Stomach (tissue), 9 donors: Measurements from ENCODE around the gene FHAD1. TPM values are rescaled to one million over a fixed set of nuclear protein-coding genes. Genes with fewer than 3 reads are reported as not detected.

ENCODE experiments used
- DNase-seq, 2 donors: peaks; one replicate each; pipeline versions ENCODE4 v3.0.0 to v3.0.0-alpha.2; 2013 to 2019
- H3K27ac ChIP-seq, 5 donors: fragments of 200-600 bp in 4 of 5; sonication (generic) in 4 of 5; one replicate each; pipeline ENCODE4 v1.5.1; 2013 to 2019; ENCODE audit warnings: mild to moderate bottlenecking in 1 of 5, moderate library complexity in 1 of 5
- H3K27me3 ChIP-seq, 3 donors: fragments of 200-600 bp; sonication (generic); one replicate each; pipeline ENCODE4 v1.5.1; 2017 to 2019; ENCODE audit warnings: mixed run types in 1 of 3
- H3K36me3 ChIP-seq, 4 donors: fragments of 200-600 bp; sonication (generic); 1 replicate in 3 of 4; 2 replicates in 1 of 4; pipeline ENCODE4 v1.5.1; 2016 to 2019
- H3K4me1 ChIP-seq, 4 donors: fragments of 200-600 bp; sonication (generic); one replicate each; pipeline ENCODE4 v1.5.1; 2016 to 2019
- H3K4me3 ChIP-seq, 4 donors: fragments of 200-600 bp; sonication (generic) in 3 of 4; one replicate each; pipeline ENCODE4 v1.5.1; 2016 to 2019; ENCODE audit warnings: mild to moderate bottlenecking in 1 of 4
- H3K9me3 ChIP-seq, 4 donors: fragments of 200-600 bp; sonication (generic); one replicate each; pipeline ENCODE4 v1.5.1; 2016 to 2019
- EP300 ChIP-seq: sonication (generic); formaldehyde crosslinking; IDR thresholded peaks from one replicate; pipeline ENCODE4 v1.6.1; 2017; ENCODE audit warnings: antibody characterized with exemption
- POLR2A ChIP-seq, 4 donors: fragments of 450-650 bp; IDR thresholded peaks; one replicate each; pipeline ENCODE4 v1.6.1; 2016; ENCODE audit warnings: antibody characterized with exemption in 4 of 4, control low read depth in 2 of 4, mild to moderate bottlenecking in 1 of 4, moderate library complexity in 1 of 4
- POLR2AphosphoS5 ChIP-seq, 3 donors: sonication (generic); formaldehyde crosslinking; IDR thresholded peaks; one replicate each; pipeline ENCODE4 v1.6.1; 2016; ENCODE audit warnings: antibody characterized with exemption in 3 of 3
- WGBS, 5 donors: extraction: QIAGEN DNeasy Blood & Tissue Kit in 3 of 5; methylation state at CpG; one replicate each; pipeline versions ENCODE4 v1.1.5 to v1.1.7; 2013 to 2018; 5-methylcytosine and 5-hydroxymethylcytosine counted together
- intact Hi-C: fragments of 100-400 bp; cut with DNase I; formaldehyde crosslinking; loops from one replicate; pipeline ENCODE4 v1.15.1; 2023; ENCODE audit warnings: low total_unique reads
- polyA plus RNA-seq, 3 donors: library from polyadenylated mRNA; stranded (reverse); fragments of 200-250 nt; gene quantifications; one replicate each; pipeline ENCODE4 v1.2.3, GENCODE V29; 2013
- total RNA-seq, 5 donors: library from RNA; depleted of rRNA; stranded (reverse); fragments of >200 nt; gene quantifications; one replicate each; pipeline versions ENCODE4 v1.1.0 to v1.2.3, GENCODE V29; 2014 to 2016
- TF ChIP-seq, protein P1 (sequence below), 7 experiments: fragments of 450-650 bp in 4 of 7; fragments of 200-600 bp in 3 of 7; sonication (generic) in 3 of 7; IDR thresholded peaks; one replicate each; pipeline ENCODE4 v1.5.1; 2016 to 2019; ENCODE audit warnings: antibody characterized with exemption in 7 of 7, control low read depth in 2 of 7, mild to moderate bottlenecking in 1 of 7
- donor health status: healthy with polysubstance abuse.
- donor health status: Bipolar disorder and iron deficiency.
- donor health status: healthy.

Gene FHAD1
- total and polyA plus RNA-seq, 8 donors, result 0.38 to 5.1 (median 1.4) TPM; not detected in 2

DNA sequence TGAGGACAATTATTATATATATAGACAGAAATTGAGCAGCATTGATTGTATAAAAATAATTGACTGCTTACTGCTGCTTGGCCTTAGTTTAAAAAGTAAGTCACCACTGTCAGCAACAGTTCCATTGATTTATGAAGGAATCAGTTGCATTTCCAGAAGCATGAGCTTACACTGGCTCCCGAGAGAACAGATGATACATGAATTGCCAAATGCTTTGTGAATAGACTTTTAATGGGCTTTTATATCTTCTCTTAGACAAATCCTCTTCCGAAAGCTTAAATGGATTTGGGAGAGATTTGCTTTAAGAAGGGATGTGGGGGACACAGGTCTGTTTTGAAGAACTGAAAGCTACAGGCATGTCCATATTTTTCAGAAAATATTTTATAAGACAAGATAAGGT, 7.5 kb downstream of the FHAD1 start:
- TF ChIP-seq POLR2AphosphoS5 (IDR thresholded peaks at IDR 0.05) (no peak), EP300 (no peak), POLR2A (IDR thresholded peaks at IDR 0.05) (no peak)
- TF ChIP-seq, protein P1, sequence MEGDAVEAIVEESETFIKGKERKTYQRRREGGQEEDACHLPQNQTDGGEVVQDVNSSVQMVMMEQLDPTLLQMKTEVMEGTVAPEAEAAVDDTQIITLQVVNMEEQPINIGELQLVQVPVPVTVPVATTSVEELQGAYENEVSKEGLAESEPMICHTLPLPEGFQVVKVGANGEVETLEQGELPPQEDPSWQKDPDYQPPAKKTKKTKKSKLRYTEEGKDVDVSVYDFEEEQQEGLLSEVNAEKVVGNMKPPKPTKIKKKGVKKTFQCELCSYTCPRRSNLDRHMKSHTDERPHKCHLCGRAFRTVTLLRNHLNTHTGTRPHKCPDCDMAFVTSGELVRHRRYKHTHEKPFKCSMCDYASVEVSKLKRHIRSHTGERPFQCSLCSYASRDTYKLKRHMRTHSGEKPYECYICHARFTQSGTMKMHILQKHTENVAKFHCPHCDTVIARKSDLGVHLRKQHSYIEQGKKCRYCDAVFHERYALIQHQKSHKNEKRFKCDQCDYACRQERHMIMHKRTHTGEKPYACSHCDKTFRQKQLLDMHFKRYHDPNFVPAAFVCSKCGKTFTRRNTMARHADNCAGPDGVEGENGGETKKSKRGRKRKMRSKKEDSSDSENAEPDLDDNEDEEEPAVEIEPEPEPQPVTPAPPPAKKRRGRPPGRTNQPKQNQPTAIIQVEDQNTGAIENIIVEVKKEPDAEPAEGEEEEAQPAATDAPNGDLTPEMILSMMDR (IDR thresholded peaks at IDR 0.05), result no peak
- no peak overlapping the region for H3K27ac ChIP-seq
- no peak overlapping the region for H3K4me3 ChIP-seq
- WGBS, 5 donors, result 37 to 71% (median 65%) methylated on average over 2 of the region's 2 CpGs
- H3K27me3 ChIP-seq, result no peaks in the 10 kb centered on the region
- intact Hi-C loops, result no loop called here
- H3K36me3 ChIP-seq, result no peaks in the 10 kb centered on the region
- no peaks in the 10 kb centered on the region for H3K9me3 ChIP-seq
- peak in 1 of 2 donors; percentile 40 for DNase-seq
- H3K4me1 ChIP-seq, result peaks cover 0 to 22% (median 6%) of the 10 kb centered on the region in 4 donors

DNA sequence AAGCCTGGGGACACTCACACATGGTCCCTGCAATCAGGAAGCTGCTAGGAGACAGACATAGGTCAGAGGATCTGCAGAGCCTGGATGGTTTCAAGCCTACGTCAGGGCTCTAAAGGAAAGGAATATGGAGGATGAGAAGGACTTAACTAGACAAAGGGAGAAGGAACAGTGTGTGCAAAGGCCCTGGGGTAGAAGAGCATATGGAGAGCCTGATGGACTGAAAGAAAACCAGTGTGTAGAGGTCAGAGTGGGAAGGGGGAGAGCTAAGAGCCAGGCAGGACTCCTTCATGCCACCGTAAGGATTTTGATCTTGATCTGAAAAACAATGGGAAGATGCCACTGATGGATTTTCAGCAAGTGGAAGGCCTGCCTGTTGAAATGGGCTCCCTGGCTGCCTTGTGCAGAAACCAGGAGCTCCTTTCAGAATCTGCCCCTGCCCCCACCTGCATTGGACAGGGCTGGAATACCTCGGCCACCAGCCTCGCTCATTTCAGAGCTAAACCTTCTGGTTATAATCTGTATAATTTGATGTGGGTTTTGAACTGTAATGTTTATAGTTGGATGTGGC, 8.6 kb downstream of the FHAD1 start:
- Histone ChIP-seq H3K4me3 (no peak overlapping the region), H3K36me3 (no peaks in the 10 kb centered on the region), H3K4me1 (peaks cover 0 to 33% (median 16%) of the 10 kb centered on the region in 4 donors), H3K27ac (no peak overlapping the region), H3K9me3 (no peaks in the 10 kb centered on the region), H3K27me3 (no peaks in the 10 kb centered on the region)
- intact Hi-C loops, result no loop called here
- no peak for TF ChIP-seq EP300
- no peak for TF ChIP-seq POLR2AphosphoS5 (IDR thresholded peaks at IDR 0.05)
- TF ChIP-seq, protein P1 (IDR thresholded peaks at IDR 0.05), result no peak
- TF ChIP-seq POLR2A (IDR thresholded peaks at IDR 0.05), result no peak
- WGBS, 5 donors, result 70 to 93% (median 87%) methylated on average over 4 of the region's 4 CpGs
- DNase-seq, result no peak

DNA sequence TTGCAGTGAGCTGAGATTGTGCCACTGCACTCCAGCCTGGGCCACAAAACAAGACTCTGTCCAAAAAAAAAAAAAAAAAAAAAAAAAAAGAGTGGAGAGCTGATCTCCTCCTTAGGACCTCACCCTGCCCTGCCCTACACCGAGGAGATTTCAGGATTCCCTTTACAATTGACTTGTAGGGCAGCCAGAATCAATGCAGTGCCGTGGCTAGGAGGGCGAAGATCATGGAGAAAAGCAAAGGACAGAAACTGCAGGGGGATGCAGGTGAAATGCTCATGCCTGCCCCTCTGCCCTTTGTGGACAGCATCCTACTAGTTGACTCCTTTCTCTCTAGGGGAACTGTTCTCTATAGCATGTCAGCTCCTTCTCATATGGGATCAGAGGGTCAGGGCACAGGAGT, 9.6 kb downstream of the FHAD1 start:
- Histone ChIP-seq H3K36me3 (no peaks in the 10 kb centered on the region), H3K4me1 (peaks cover 0 to 41% (median 23%) of the 10 kb centered on the region in 4 donors), H3K9me3 (no peaks in the 10 kb centered on the region), H3K27me3 (no peaks in the 10 kb centered on the region), H3K27ac (no peak overlapping the region), H3K4me3 (no peak overlapping the region)
- TF ChIP-seq EP300 (no peak), POLR2AphosphoS5 (IDR thresholded peaks at IDR 0.05) (no peak), POLR2A (IDR thresholded peaks at IDR 0.05) (no peak)
- TF ChIP-seq, protein P1 (IDR thresholded peaks at IDR 0.05), result no peak
- intact Hi-C loops, result no loop called here
- no peak for DNase-seq
- 84 to 95% (median 90%) methylated on average over 3 of the region's 3 CpGs for WGBS, 5 donors

DNA sequence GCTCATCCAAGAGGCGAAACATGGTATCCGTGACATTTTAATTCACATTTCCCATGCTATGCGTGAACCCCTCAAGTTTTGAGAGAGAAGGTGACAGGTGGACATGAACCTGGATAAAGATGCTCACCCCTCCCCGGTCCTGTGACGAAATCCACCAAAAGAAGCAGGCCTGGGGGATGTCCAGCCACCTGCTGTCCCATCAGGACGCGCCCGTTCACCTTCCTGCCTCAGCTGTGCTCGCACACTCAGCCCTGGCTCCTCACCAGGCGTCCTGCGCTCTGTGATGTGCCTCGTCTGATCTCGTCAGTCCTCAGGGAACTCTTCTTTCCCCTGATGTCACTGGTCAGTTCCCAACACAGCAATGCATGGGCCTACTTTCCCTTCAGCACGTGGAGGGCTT, 10.3 kb downstream of the FHAD1 start:
- DNase-seq, result no peak
- H3K36me3 ChIP-seq, result no peaks in the 10 kb centered on the region
- no peak overlapping the region for H3K27ac ChIP-seq
- H3K27me3 ChIP-seq, result no peaks in the 10 kb centered on the region
- intact Hi-C loops, result no loop called here
- 81 to 95% (median 85%) methylated on average over 14 of the region's 14 CpGs for WGBS, 5 donors
- no peak for TF ChIP-seq EP300
- TF ChIP-seq POLR2A (IDR thresholded peaks at IDR 0.05), result no peak
- TF ChIP-seq POLR2AphosphoS5 (IDR thresholded peaks at IDR 0.05), result no peak
- TF ChIP-seq, protein P1 (IDR thresholded peaks at IDR 0.05), result no peak
- no peak overlapping the region for H3K4me3 ChIP-seq
- H3K9me3 ChIP-seq, result no peaks in the 10 kb centered on the region
- H3K4me1 ChIP-seq, result peaks cover 0 to 44% (median 26%) of the 10 kb centered on the region in 4 donors
